ENCODE measurements around the gene GPR137. TPM values are rescaled to one million over a fixed set of nuclear protein-coding genes. Genes with fewer than 3 reads are reported as not detected.

Gene GPR137
- total and polyA plus RNA-seq, 12 donors: 16.4 to 43.0 (median 24.3) TPM

DNA sequence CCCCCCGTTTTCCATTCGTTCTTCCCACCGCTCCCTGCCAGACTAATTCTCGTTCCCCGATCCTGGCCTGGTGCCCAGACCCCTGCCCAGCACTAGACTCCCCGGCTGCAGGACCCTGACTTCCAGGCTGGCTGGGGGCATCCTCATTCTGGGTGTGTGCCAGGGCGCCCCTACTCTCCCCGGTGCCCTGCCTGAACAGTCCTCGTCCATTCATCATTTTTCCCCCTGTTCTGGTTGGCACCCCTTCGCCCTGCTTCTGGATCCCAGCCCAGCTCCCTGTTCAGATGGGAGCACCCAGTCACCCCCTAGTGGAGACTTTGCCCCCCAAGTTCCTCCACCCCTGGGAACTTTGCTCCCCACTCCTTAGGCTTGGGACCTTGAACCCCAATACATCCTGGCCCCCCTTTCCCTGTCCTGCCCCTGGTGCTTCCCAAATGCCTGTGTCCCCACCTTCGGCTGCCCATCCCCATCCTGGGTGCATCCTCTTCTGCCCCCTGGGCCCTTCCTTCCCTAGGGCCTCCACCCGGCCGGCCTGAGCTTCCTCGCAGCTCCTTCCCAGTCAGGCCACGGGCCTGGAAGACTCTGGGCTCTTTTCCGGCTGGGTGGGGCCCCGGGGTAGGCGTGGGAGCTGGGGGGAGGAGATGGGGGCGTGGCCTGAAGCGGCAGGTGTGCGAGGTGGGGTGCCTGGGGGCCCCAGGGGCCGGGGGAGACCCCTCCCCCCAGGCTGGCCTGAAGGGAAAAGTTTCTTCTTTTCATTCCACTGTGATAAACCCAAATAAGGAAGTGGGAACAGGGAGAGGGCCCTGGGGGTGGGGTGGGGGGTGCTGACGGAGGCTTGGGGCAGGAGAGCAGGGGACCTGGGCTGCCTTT is 33.4 kb upstream of the GPR137 start:
- TF ChIP-seq, protein P1, sequence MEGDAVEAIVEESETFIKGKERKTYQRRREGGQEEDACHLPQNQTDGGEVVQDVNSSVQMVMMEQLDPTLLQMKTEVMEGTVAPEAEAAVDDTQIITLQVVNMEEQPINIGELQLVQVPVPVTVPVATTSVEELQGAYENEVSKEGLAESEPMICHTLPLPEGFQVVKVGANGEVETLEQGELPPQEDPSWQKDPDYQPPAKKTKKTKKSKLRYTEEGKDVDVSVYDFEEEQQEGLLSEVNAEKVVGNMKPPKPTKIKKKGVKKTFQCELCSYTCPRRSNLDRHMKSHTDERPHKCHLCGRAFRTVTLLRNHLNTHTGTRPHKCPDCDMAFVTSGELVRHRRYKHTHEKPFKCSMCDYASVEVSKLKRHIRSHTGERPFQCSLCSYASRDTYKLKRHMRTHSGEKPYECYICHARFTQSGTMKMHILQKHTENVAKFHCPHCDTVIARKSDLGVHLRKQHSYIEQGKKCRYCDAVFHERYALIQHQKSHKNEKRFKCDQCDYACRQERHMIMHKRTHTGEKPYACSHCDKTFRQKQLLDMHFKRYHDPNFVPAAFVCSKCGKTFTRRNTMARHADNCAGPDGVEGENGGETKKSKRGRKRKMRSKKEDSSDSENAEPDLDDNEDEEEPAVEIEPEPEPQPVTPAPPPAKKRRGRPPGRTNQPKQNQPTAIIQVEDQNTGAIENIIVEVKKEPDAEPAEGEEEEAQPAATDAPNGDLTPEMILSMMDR (IDR thresholded peaks at IDR 0.05): peak in 3 of 9 donors; percentile 11 to 37 (median 14)
- intact Hi-C loops (cut with DNase I): loop anchor here in 3 of 10 donors (2.0 to 5.0 kb wide), 2 partner anchors 15 to 50 kb away; partner anchors contain the start of gene CATSPERZ (in 1 of the 3)
- ATAC-seq (peak in 7 of 8 donors; percentile 16 to 41 (median 34)), DNase-seq (peak; percentile 60 to 63)
- Histone ChIP-seq H3K27me3 (no peaks in the 10 kb centered on the region), H3K36me3 (peaks cover 0 to 31% (median 15%) of the 10 kb centered on the region in 9 donors), H3K4me1 (peaks cover 4 to 43% (median 38%) of the 10 kb centered on the region in 9 donors), H3K4me3 (peak overlapping the region; percentile 70 to 93 (median 84)), H3K9me3 (no peaks in the 10 kb centered on the region), H3K27ac (peak overlapping the region in 9 of 10 donors; percentile 71 to 87 (median 84))
- WGBS, 2 donors: 10 to 15% methylated on average over 23 of the region's 23 CpGs

DNA sequence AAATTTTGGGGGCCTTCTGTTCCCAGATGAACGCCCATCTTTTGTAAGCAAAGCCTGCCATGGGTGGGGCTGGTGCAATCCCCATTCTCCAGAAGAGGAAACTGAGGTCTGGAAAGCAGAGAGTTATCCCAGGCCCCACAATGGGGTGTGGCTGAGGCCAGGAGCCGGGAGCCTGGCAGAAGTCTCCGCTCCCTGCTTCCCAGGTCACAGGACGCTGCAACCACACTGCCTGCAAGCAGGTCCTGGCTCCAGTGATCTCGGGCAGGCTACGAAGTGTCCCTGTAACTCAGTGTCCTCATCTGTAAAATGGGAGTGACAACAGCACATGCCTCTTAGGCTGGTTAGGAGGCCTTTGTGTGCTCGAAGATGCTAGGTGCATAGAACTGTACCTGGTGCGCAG is 32.6 kb upstream of the GPR137 start:
- Histone ChIP-seq H3K9me3 (no peaks in the 10 kb centered on the region), H3K4me1 (peaks cover 0 to 39% (median 32%) of the 10 kb centered on the region in 9 donors), H3K27ac (peak overlapping the region in 4 of 10 donors; percentile 5 to 87 (median 85)), H3K4me3 (peak overlapping the region in 7 of 10 donors; percentile 79 to 90 (median 84)), H3K36me3 (peaks cover 0 to 39% (median 17%) of the 10 kb centered on the region in 9 donors), H3K27me3 (no peaks in the 10 kb centered on the region)
- WGBS, 2 donors: 78 to 84% methylated on average over 8 of the region's 8 CpGs
- ATAC-seq: no peak
- DNase-seq: no peak
- TF ChIP-seq, protein P1 (IDR thresholded peaks at IDR 0.05): no peak
- intact Hi-C loops (cut with DNase I): loop anchor here in 3 of 10 donors (2.0 to 5.0 kb wide), 2 partner anchors 14 to 49 kb away; partner anchors contain the start of gene CATSPERZ (in 1 of the 3)

DNA sequence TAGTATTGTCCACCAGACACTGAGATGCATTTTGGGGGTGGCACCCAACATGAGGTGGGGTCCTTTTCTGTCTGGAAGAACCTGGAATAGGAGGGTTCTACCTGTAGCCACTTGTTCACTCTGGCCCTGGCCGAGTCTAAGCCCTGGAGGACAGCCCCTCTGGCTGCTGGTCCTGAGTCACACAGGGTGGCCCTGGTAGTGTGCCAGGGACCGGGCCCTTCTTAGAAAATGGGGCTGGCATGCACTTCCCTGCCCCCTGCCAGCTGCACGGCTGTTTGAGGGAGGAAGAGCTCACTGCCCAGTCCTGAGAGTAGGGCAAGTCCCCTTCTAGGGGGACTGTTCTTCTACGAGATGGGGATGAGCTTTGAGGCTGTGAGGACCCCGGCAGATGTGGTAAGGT is 32.2 kb upstream of the GPR137 start:
- peaks cover 0 to 44% (median 21%) of the 10 kb centered on the region in 9 donors for H3K36me3 ChIP-seq
- TF ChIP-seq, protein P1 (IDR thresholded peaks at IDR 0.05): no peak
- peaks cover 0 to 39% (median 31%) of the 10 kb centered on the region in 9 donors for H3K4me1 ChIP-seq
- intact Hi-C loops (cut with DNase I): loop anchor here in 3 of 10 donors (2.0 to 5.0 kb wide), 2 partner anchors 13 to 49 kb away; partner anchors contain the start of gene CATSPERZ (in 1 of the 3)
- WGBS, 2 donors: 44 to 52% methylated on average over 5 of the region's 5 CpGs
- ATAC-seq: peak in 3 of 8 donors; percentile 7 to 37 (median 14)
- peak overlapping the region in 2 of 10 donors; percentile 5 to 85 for H3K27ac ChIP-seq
- no peak for DNase-seq
- no peaks in the 10 kb centered on the region for H3K9me3 ChIP-seq
- H3K4me3 ChIP-seq: no peak overlapping the region
- no peaks in the 10 kb centered on the region for H3K27me3 ChIP-seq

DNA sequence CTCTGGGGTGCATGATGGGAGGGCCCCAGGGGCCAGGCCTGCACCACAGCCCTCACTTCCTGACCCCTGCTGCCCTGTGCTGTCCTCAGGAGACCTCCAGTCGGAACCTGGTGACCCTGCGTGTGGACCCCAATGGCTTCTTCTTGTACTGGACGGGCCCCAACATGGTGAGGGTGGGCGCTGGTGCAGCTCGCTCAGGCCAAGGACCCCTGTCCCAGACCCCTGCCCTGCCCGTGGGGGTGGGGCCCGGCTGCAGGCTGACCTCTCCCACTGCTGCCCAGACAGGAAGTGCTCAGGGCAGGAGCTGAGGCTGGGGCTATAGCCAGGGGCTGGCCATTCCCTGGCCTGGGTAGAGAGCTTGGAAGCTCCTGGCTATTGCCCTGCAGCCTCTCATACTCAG is 31.3 kb upstream of the GPR137 start:
- peaks cover 0 to 52% (median 25%) of the 10 kb centered on the region in 9 donors for H3K36me3 ChIP-seq
- TF ChIP-seq, protein P1 (IDR thresholded peaks at IDR 0.05): no peak
- H3K4me1 ChIP-seq: peaks cover 0 to 39% (median 31%) of the 10 kb centered on the region in 9 donors
- no peak overlapping the region for H3K4me3 ChIP-seq
- no peaks in the 10 kb centered on the region for H3K9me3 ChIP-seq
- intact Hi-C loops (cut with DNase I): loop anchor here in 1 of 10 donors (5.0 kb wide), 1 partner anchor 48 kb away; the partner anchor contains the start of gene CATSPERZ
- ATAC-seq (no peak), DNase-seq (no peak)
- H3K27ac ChIP-seq: no peak overlapping the region
- no peaks in the 10 kb centered on the region for H3K27me3 ChIP-seq
- 87 to 89% methylated on average over 7 of the region's 7 CpGs for WGBS, 2 donors

All from heart right ventricle (tissue), 16 donors.